Measurements from ENCODE around the gene NR0B1. TPM values are rescaled to one million over a fixed set of nuclear protein-coding genes. Genes with fewer than 3 reads are reported as not detected.

Gene NR0B1
- total and polyA plus RNA-seq, 4 donors: 0.20 TPM; not detected in 3

DNA sequence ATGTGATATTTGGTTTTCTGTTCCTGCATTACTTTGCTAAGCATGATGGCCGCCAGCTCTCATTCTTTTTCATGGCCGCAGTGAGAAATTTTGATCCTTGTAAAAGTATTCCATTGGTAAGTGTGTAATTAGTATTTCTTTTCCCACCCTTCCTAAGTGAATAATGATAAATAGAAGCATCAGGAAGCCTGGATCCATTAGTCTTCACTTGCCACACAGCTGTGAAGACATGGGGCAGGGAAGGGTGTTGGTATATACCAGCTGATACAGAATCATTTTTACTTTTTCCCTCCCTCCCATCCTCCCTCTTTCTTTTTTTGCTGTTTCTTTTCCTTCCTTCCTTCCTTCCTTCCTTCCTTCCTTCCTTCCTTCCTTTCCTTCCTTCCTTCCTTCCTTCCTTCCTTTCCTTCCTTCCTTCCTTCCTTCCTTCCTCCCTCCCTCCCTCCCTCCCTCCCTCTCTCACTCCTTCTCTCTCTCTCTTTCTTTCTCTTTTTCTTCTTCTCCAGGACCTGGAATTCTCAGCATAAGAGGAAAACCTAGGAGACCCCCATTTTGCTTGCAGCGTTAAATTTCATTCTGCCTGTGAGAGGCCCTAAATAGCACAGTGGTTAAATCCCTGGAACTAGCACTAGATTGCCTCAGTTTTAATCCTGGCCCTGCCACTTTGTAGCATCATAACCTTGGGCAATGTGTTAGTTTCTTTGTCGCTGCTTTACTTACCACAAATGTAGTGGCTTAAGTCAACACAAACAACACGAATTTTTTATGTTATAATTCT, 1.4 kb upstream of the NR0B1 start:
- Histone ChIP-seq H3K27ac (ENCODE audit: low read depth in 1 of 2, low read length in 2 of 2) (no peak overlapping the region), H3K36me3 (ENCODE audit: control insufficient read depth in 1 of 2, insufficient read depth in 2 of 2, low read length in 1 of 2) (no peaks in the 10 kb centered on the region), H3K9me3 (ENCODE audit: control insufficient read depth, low read length) (no peaks in the 10 kb centered on the region), H3K4me1 (ENCODE audit: control insufficient read depth in 1 of 2, insufficient read depth in 2 of 2, low read length in 2 of 2) (no peaks in the 10 kb centered on the region), H3K27me3 (ENCODE audit: control insufficient read depth in 1 of 2, insufficient read depth in 2 of 2, low read length in 1 of 2) (no peaks in the 10 kb centered on the region), H3K4me3 (ENCODE audit: low read length in 2 of 2) (no peak overlapping the region)
- 61 to 74% methylated on average over 5 of the region's 5 CpGs for WGBS, 2 donors
- DNase-seq (no peak), ATAC-seq (ENCODE audit: low FRiP score) (no peak)
- intact Hi-C loops (cut with DNase I): no loop called here

GRCh38 chrX:30308263-30309138, 689 bp downstream of the NR0B1 start:
- H3K4me3 ChIP-seq (ENCODE audit: low read length in 2 of 2): peak overlapping the region in 1 of 2 donors; percentile 11
- no peak overlapping the region for H3K27ac ChIP-seq (ENCODE audit: low read depth in 1 of 2, low read length in 2 of 2)
- H3K36me3 ChIP-seq (ENCODE audit: control insufficient read depth in 1 of 2, insufficient read depth in 2 of 2, low read length in 1 of 2): no peaks in the 10 kb centered on the region
- peak; percentile 37 for ATAC-seq (ENCODE audit: low FRiP score)
- H3K4me1 ChIP-seq (ENCODE audit: control insufficient read depth in 1 of 2, insufficient read depth in 2 of 2, low read length in 2 of 2): no peaks in the 10 kb centered on the region
- no peaks in the 10 kb centered on the region for H3K9me3 ChIP-seq (ENCODE audit: control insufficient read depth, low read length)
- WGBS, 2 donors: 2 to 31% methylated on average over 63 to 71 of the region's 71 CpGs
- no peaks in the 10 kb centered on the region for H3K27me3 ChIP-seq (ENCODE audit: control insufficient read depth in 1 of 2, insufficient read depth in 2 of 2, low read length in 1 of 2)
- intact Hi-C loops (cut with DNase I): no loop called here
- peak; percentile 40 to 73 for DNase-seq

GRCh38 chrX:30307466-30307865, 1.7 kb downstream of the NR0B1 start:
- 74% methylated on average over 1 of the region's 1 CpG for WGBS, 2 donors
- H3K36me3 ChIP-seq (ENCODE audit: control insufficient read depth in 1 of 2, insufficient read depth in 2 of 2, low read length in 1 of 2): no peaks in the 10 kb centered on the region
- H3K9me3 ChIP-seq (ENCODE audit: control insufficient read depth, low read length): no peaks in the 10 kb centered on the region
- intact Hi-C loops (cut with DNase I): no loop called here
- H3K4me3 ChIP-seq (ENCODE audit: low read length in 2 of 2): no peak overlapping the region
- DNase-seq (no peak), ATAC-seq (ENCODE audit: low FRiP score) (no peak)
- no peak overlapping the region for H3K27ac ChIP-seq (ENCODE audit: low read depth in 1 of 2, low read length in 2 of 2)
- H3K27me3 ChIP-seq (ENCODE audit: control insufficient read depth in 1 of 2, insufficient read depth in 2 of 2, low read length in 1 of 2): no peaks in the 10 kb centered on the region
- H3K4me1 ChIP-seq (ENCODE audit: control insufficient read depth in 1 of 2, insufficient read depth in 2 of 2, low read length in 2 of 2): no peaks in the 10 kb centered on the region

DNA sequence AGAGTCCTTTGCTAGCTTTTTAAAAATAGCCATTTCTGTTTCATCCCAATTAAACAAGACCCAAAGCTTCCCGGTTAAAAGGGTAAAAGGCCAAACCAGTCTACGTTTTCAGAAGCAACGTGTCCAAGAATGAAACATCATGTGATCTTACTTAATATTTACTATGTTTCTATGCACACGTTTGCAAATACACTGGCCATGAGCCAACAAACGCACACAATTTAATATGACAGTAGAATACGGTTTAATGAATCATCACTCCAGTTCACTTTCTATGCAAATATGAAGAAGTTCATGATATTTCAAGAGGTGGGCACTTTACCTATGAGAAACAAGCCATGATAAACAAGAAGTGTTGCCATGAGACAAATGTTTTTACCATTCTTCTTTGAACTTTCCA, 4.3 kb downstream of the NR0B1 start:
- DNase-seq: no peak
- no peaks in the 10 kb centered on the region for H3K27me3 ChIP-seq (ENCODE audit: control insufficient read depth in 1 of 2, insufficient read depth in 2 of 2, low read length in 1 of 2)
- H3K4me3 ChIP-seq (ENCODE audit: low read length in 2 of 2): no peak overlapping the region
- H3K36me3 ChIP-seq (ENCODE audit: control insufficient read depth in 1 of 2, insufficient read depth in 2 of 2, low read length in 1 of 2): no peaks in the 10 kb centered on the region
- WGBS, 2 donors: 65 to 81% methylated on average over 6 of the region's 6 CpGs
- H3K4me1 ChIP-seq (ENCODE audit: control insufficient read depth in 1 of 2, insufficient read depth in 2 of 2, low read length in 2 of 2): no peaks in the 10 kb centered on the region
- no peak for ATAC-seq (ENCODE audit: low FRiP score)
- no peak overlapping the region for H3K27ac ChIP-seq (ENCODE audit: low read depth in 1 of 2, low read length in 2 of 2)
- no peaks in the 10 kb centered on the region for H3K9me3 ChIP-seq (ENCODE audit: control insufficient read depth, low read length)
- intact Hi-C loops (cut with DNase I): no loop called here

DNA sequence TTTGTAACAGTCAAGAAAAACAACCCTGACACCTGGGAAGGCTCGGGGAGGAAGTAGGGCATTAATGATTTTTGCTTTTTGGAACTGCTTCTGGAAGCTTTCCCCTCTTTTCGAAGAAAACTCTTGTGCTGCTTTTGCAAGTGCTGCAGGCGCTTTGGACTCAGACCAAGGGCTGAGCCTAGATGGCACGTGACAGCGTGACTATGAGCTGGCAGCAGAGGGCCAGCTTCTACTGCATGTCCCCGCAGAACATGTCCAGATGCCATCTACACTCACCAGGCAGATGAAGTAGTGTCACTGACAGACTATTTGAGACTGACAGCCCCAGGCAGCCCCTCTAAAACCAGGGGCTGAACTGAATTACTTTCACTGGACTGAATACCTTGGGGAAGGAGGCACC, 6.2 kb downstream of the NR0B1 start:
- Histone ChIP-seq H3K4me3 (ENCODE audit: low read length in 2 of 2) (no peak overlapping the region), H3K9me3 (ENCODE audit: control insufficient read depth, low read length) (no peaks in the 10 kb centered on the region), H3K4me1 (ENCODE audit: control insufficient read depth in 1 of 2, insufficient read depth in 2 of 2, low read length in 2 of 2) (no peaks in the 10 kb centered on the region), H3K36me3 (ENCODE audit: control insufficient read depth in 1 of 2, insufficient read depth in 2 of 2, low read length in 1 of 2) (no peaks in the 10 kb centered on the region), H3K27me3 (ENCODE audit: control insufficient read depth in 1 of 2, insufficient read depth in 2 of 2, low read length in 1 of 2) (no peaks in the 10 kb centered on the region), H3K27ac (ENCODE audit: low read depth in 1 of 2, low read length in 2 of 2) (no peak overlapping the region)
- intact Hi-C loops (cut with DNase I): no loop called here
- DNase-seq: peak; percentile 46 to 71
- 14 to 18% methylated on average over 6 of the region's 6 CpGs for WGBS, 2 donors
- ATAC-seq (ENCODE audit: low FRiP score): no peak

DNA sequence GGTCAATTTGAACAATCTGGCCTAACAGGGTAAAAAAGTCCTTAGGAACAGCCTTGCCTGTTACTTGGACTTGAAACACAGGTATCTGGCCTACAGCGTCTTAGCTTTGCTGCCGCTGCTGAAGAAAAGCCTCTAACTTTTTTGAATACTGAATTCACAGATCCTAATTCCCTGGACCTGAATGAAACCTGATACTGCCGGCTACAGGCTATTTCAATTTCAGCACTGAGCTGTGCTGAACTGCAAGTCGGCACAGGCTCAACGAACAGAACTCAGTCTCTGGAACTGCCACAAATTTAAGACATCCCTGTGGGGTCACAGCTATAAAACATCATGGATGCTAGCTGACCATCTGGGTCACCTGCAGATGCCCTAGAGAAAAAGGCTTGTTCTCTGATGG, 7.2 kb downstream of the NR0B1 start:
- H3K27ac ChIP-seq (ENCODE audit: low read depth in 1 of 2, low read length in 2 of 2): no peak overlapping the region
- 8 to 29% methylated on average over 5 of the region's 5 CpGs for WGBS, 2 donors
- H3K9me3 ChIP-seq (ENCODE audit: control insufficient read depth, low read length): no peaks in the 10 kb centered on the region
- H3K27me3 ChIP-seq (ENCODE audit: control insufficient read depth in 1 of 2, insufficient read depth in 2 of 2, low read length in 1 of 2): no peaks in the 10 kb centered on the region
- no peaks in the 10 kb centered on the region for H3K36me3 ChIP-seq (ENCODE audit: control insufficient read depth in 1 of 2, insufficient read depth in 2 of 2, low read length in 1 of 2)
- no peak overlapping the region for H3K4me3 ChIP-seq (ENCODE audit: low read length in 2 of 2)
- ATAC-seq (ENCODE audit: low FRiP score) (peak; percentile 69), DNase-seq (no peak)
- H3K4me1 ChIP-seq (ENCODE audit: control insufficient read depth in 1 of 2, insufficient read depth in 2 of 2, low read length in 2 of 2): no peaks in the 10 kb centered on the region
- intact Hi-C loops (cut with DNase I): no loop called here

DNA sequence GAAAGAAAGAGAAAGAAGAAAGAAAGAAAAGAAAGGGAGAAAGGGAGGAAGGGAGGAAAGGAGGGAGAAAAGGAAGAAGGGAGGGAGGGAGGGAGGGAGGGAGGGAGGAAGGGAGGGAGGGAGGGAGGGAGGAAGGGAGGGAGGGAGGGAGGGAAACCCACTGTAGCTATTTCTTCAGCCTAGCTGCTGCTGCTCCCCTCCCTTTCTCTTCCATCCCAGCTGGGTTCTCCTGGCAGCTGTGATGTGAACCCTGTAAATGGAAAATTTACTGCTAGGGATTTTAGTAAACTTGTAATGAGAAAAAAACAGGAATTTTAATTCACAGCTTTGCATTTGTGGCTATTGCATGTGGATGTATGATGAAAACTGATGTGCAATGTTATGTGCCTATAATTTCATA, 8.0 kb downstream of the NR0B1 start:
- ATAC-seq (ENCODE audit: low FRiP score) (no peak), DNase-seq (no peak)
- no peak overlapping the region for H3K27ac ChIP-seq (ENCODE audit: low read depth in 1 of 2, low read length in 2 of 2)
- no peaks in the 10 kb centered on the region for H3K36me3 ChIP-seq (ENCODE audit: control insufficient read depth in 1 of 2, insufficient read depth in 2 of 2, low read length in 1 of 2)
- H3K9me3 ChIP-seq (ENCODE audit: control insufficient read depth, low read length): no peaks in the 10 kb centered on the region
- intact Hi-C loops (cut with DNase I): no loop called here
- no peak overlapping the region for H3K4me3 ChIP-seq (ENCODE audit: low read length in 2 of 2)
- H3K27me3 ChIP-seq (ENCODE audit: control insufficient read depth in 1 of 2, insufficient read depth in 2 of 2, low read length in 1 of 2): no peaks in the 10 kb centered on the region
- H3K4me1 ChIP-seq (ENCODE audit: control insufficient read depth in 1 of 2, insufficient read depth in 2 of 2, low read length in 2 of 2): no peaks in the 10 kb centered on the region

DNA sequence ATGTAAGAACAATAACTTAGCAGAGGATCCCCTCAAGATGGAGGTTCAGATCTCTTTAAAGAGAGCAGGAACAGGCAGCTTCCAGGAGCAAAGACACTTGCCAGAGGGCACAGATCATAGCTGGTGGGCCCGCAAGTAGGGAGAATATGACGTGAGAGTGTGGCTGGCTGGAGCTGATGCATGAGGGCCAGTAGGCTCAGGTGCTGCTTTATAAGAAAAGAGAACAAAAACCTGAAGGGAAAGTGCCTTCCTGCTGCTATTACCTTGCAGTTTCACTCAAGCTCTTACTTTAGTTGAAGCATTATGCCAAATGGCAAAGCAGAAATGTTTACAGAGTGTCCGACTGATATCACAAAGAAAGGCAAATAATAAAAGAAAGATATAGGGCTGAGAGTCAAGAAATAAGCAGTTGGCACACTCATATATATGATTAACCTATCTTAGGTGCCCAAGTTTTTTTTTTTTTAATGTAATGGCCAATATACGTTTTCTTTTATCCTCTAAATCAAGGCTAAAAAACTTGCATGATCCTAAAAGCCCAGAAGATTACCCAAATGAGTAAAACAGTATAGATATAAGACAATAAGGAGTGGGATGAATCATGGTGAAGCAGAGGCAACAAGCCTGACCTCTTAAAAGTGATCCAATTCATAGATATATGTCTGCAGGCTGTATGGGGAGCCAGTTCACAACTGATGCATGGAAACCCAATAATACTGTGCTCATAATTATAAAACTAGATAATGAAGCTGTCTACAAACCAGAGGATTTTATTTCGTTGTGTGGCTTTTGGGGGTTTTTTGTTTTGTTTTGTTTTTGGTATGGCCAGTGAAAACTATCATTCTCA, 12.6 kb downstream of the NR0B1 start:
- H3K4me1 ChIP-seq (ENCODE audit: control insufficient read depth in 1 of 2, insufficient read depth in 2 of 2, low read length in 2 of 2): no peaks in the 10 kb centered on the region
- intact Hi-C loops (cut with DNase I): no loop called here
- no peak for ATAC-seq (ENCODE audit: low FRiP score)
- 46 to 68% methylated on average over 5 of the region's 5 CpGs for WGBS, 2 donors
- H3K36me3 ChIP-seq (ENCODE audit: control insufficient read depth in 1 of 2, insufficient read depth in 2 of 2, low read length in 1 of 2): no peaks in the 10 kb centered on the region
- no peaks in the 10 kb centered on the region for H3K27me3 ChIP-seq (ENCODE audit: control insufficient read depth in 1 of 2, insufficient read depth in 2 of 2, low read length in 1 of 2)
- no peak for DNase-seq
- H3K9me3 ChIP-seq (ENCODE audit: control insufficient read depth, low read length): no peaks in the 10 kb centered on the region
- no peak overlapping the region for H3K27ac ChIP-seq (ENCODE audit: low read depth in 1 of 2, low read length in 2 of 2)
- H3K4me3 ChIP-seq (ENCODE audit: low read length in 2 of 2): no peak overlapping the region

Data from aorta (tissue), 5 donors.